Stomach smooth muscle (tissue), 2 donors: Measurements from ENCODE around the gene PALLD.
"Not testable (repeated sequence)": the region's sequence is repeated elsewhere in the genome, so short reads cannot be mapped to it uniquely, and the experiment has no call there.

Experiments
- H3K27ac ChIP-seq: one replicate; pipeline ENCODE4 v1.7.0; 2013; ENCODE audit warnings: mild to moderate bottlenecking, low read length, inconsistent platforms
- H3K27me3 ChIP-seq, 2 donors: one replicate each; pipeline ENCODE4 v1.7.0; 2013; ENCODE audit warnings: low read length in 2 of 2; ENCODE audit not compliant: insufficient read depth in 2 of 2, control insufficient read depth in 1 of 2
- H3K36me3 ChIP-seq, 2 donors: one replicate each; pipeline ENCODE4 v1.7.0; 2013; ENCODE audit warnings: low read length in 2 of 2; ENCODE audit not compliant: control insufficient read depth in 2 of 2, insufficient read depth in 2 of 2
- H3K4me1 ChIP-seq: one replicate; pipeline ENCODE4 v1.7.0; 2013; ENCODE audit warnings: low read length; ENCODE audit not compliant: control insufficient read depth, insufficient read depth
- H3K4me3 ChIP-seq, 2 donors: one replicate each; pipeline ENCODE4 v1.7.0; 2013; ENCODE audit warnings: low read length in 2 of 2
- H3K9ac ChIP-seq, 2 donors: one replicate each; pipeline ENCODE4 v1.7.0; 2013; ENCODE audit warnings: low read length in 2 of 2, mild to moderate bottlenecking in 1 of 2
- H3K9me3 ChIP-seq, 2 donors: one replicate each; pipeline ENCODE4 v1.7.0; 2013; ENCODE audit warnings: low read length in 2 of 2; ENCODE audit not compliant: control insufficient read depth in 2 of 2
- donor health status: healthy.
- donor health status: Pancreatic carcinoma.

Gene PALLD

GRCh38 chr4:168723020-168723419, 226.2 kb downstream of the PALLD start:
- Histone ChIP-seq H3K9ac (no peak overlapping the region), H3K27me3 (no peaks in the 10 kb centered on the region), H3K27ac (no peak overlapping the region), H3K9me3 (no peaks in the 10 kb centered on the region), H3K4me1 (no peaks in the 10 kb centered on the region), H3K36me3 (no peaks in the 10 kb centered on the region), H3K4me3 (no peak overlapping the region)

GRCh38 chr4:168723569-168723968, 226.7 kb downstream of the PALLD start:
- Histone ChIP-seq H3K4me3 (no peak overlapping the region), H3K9ac (no peak overlapping the region), H3K9me3 (no peaks in the 10 kb centered on the region), H3K36me3 (no peaks in the 10 kb centered on the region), H3K4me1 (no peaks in the 10 kb centered on the region), H3K27ac (no peak overlapping the region), H3K27me3 (no peaks in the 10 kb centered on the region)

GRCh38 chr4:168724243-168724642, 227.4 kb downstream of the PALLD start:
- Histone ChIP-seq H3K27me3 (no peaks in the 10 kb centered on the region), H3K4me1 (no peaks in the 10 kb centered on the region), H3K9ac (no peak overlapping the region)

GRCh38 chr4:168724686-168725411, 228.0 kb downstream of the PALLD start:
- H3K4me1 ChIP-seq = no peaks in the 10 kb centered on the region
- no peak overlapping the region for H3K27ac ChIP-seq
- H3K9me3 ChIP-seq = no peaks in the 10 kb centered on the region
- no peaks in the 10 kb centered on the region for H3K27me3 ChIP-seq
- no peak overlapping the region for H3K9ac ChIP-seq
- no peaks in the 10 kb centered on the region for H3K36me3 ChIP-seq
- H3K4me3 ChIP-seq = no peak overlapping the region

More at GRCh38 chr4:168724243-168724642, 227.4 kb downstream of the PALLD start:
- no peaks in the 10 kb centered on the region for H3K9me3 ChIP-seq
- H3K4me3 ChIP-seq = no peak overlapping the region
- no peaks in the 10 kb centered on the region for H3K36me3 ChIP-seq
- no peak overlapping the region for H3K27ac ChIP-seq

- no peaks in the 10 kb centered on the region for H3K36me3 ChIP-seq
- no peaks in the 10 kb centered on the region for H3K27me3 ChIP-seq
- H3K9ac ChIP-seq = no peak overlapping the region
- no peak overlapping the region for H3K27ac ChIP-seq
- no peaks in the 10 kb centered on the region for H3K9me3 ChIP-seq
- H3K4me1 ChIP-seq = no peaks in the 10 kb centered on the region
- H3K4me3 ChIP-seq = no peak overlapping the region
Observed at GRCh38 chr4:168725930-168726329, 229.1 kb downstream of the PALLD start.

- H3K9me3 ChIP-seq, H3K9ac ChIP-seq, H3K27me3 ChIP-seq, H3K36me3 ChIP-seq, H3K27ac ChIP-seq, H3K4me3 ChIP-seq, H3K4me1 ChIP-seq: not testable (repeated sequence)
Observed at GRCh38 chr4:168727181-168727580, 230.3 kb downstream of the PALLD start.

- Histone ChIP-seq H3K36me3 (no peaks in the 10 kb centered on the region), H3K9me3 (no peaks in the 10 kb centered on the region), H3K27ac (no peak overlapping the region)
Observed at GRCh38 chr4:168731006-168731636, 234.3 kb downstream of the PALLD start.

GRCh38 chr4:168731706-168732414, 235.0 kb downstream of the PALLD start:
- Histone ChIP-seq H3K9me3 (no peaks in the 10 kb centered on the region), H3K27ac (no peak overlapping the region), H3K4me1 (no peaks in the 10 kb centered on the region), H3K9ac (no peak overlapping the region), H3K27me3 (no peaks in the 10 kb centered on the region), H3K36me3 (no peaks in the 10 kb centered on the region), H3K4me3 (no peak overlapping the region)

More at GRCh38 chr4:168731006-168731636, 234.3 kb downstream of the PALLD start:
- Histone ChIP-seq H3K27me3 (no peaks in the 10 kb centered on the region), H3K9ac (no peak overlapping the region), H3K4me3 (no peak overlapping the region), H3K4me1 (no peaks in the 10 kb centered on the region)

GRCh38 chr4:168732714-168733113, 235.9 kb downstream of the PALLD start:
- H3K4me1 ChIP-seq = no peaks in the 10 kb centered on the region
- no peaks in the 10 kb centered on the region for H3K36me3 ChIP-seq
- H3K27ac ChIP-seq = no peak overlapping the region
- no peaks in the 10 kb centered on the region for H3K27me3 ChIP-seq
- H3K4me3 ChIP-seq = no peak overlapping the region
- H3K9me3 ChIP-seq = no peaks in the 10 kb centered on the region
- H3K9ac ChIP-seq = no peak overlapping the region

- no peaks in the 10 kb centered on the region for H3K9me3 ChIP-seq
- no peaks in the 10 kb centered on the region for H3K4me1 ChIP-seq
- H3K4me3 ChIP-seq = peak overlapping the region; percentile 3 to 49
- H3K36me3 ChIP-seq = no peaks in the 10 kb centered on the region
- no peaks in the 10 kb centered on the region for H3K27me3 ChIP-seq
- H3K27ac ChIP-seq = no peak overlapping the region
- peak overlapping the region in 1 of 2 donors; percentile 42 for H3K9ac ChIP-seq
Observed at GRCh38 chr4:168734703-168735678, 238.1 kb downstream of the PALLD start.
